Measurements from ENCODE around the gene POLR3C.

Gene POLR3C

DNA sequence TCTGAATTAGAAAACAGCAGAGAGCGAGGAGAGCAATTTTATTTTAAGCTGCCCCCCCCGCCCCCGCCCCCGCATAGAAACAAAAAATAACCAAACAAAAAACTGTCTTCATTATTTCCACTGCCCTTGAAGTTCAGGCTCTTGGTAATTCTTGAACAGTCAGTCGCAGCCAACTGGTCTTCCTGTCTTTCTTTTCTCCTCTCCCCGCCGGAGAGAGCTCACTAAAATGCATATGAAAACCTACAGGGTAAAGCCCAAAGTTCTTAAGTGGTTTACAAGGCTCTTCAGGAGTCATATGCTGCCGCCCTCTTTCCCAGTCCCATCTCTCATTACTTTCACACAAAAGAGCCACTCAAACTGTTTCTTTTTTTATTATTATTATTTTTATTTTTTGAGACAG is 62.8 kb downstream of the POLR3C start:
- no peak overlapping the region for H3K27ac ChIP-seq (ENCODE audit: poor library complexity, severe bottlenecking)
- no peak for ATAC-seq (ENCODE audit: low read depth)
- no peaks in the 10 kb centered on the region for H3K36me3 ChIP-seq (ENCODE audit: low read depth)
- H3K4me3 ChIP-seq (ENCODE audit: severe bottlenecking) = no peak overlapping the region
- no peak for DNase-seq (ENCODE audit: low spot score)
- no peaks in the 10 kb centered on the region for H3K9me3 ChIP-seq (ENCODE audit: severe bottlenecking)
- no peaks in the 10 kb centered on the region for H3K27me3 ChIP-seq (ENCODE audit: insufficient read depth, poor library complexity, severe bottlenecking)
- TF ChIP-seq CTCF (IDR thresholded peaks at IDR 0.05; ENCODE audit: poor library complexity, severe bottlenecking) = no peak
- peaks cover 15% of the 10 kb centered on the region for H3K4me1 ChIP-seq (ENCODE audit: insufficient read depth, poor library complexity, severe bottlenecking)

DNA sequence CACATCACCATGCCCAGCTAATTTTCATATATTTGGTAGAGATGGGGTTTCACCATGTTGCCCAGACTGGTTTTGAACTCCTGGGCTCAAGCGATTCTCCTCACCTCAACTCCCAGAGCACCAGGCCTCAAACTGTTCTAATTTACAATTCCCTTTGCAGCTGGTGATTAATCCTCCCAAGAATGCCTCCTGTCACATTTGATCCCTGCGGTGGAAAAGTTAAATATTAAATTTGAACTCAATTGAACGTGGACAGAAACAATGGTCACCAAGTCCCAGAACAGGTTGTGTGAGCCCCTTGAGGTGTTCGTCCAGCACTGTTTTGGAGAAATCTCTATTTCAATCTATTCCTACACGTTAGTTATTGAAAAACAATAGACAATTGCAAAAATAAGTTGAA is 63.6 kb downstream of the POLR3C start:
- DNase-seq (ENCODE audit: low spot score) (no peak), ATAC-seq (ENCODE audit: low read depth) (no peak)
- Histone ChIP-seq H3K27me3 (ENCODE audit: insufficient read depth, poor library complexity, severe bottlenecking) (no peaks in the 10 kb centered on the region), H3K9me3 (ENCODE audit: severe bottlenecking) (no peaks in the 10 kb centered on the region), H3K27ac (ENCODE audit: poor library complexity, severe bottlenecking) (no peak overlapping the region), H3K4me3 (ENCODE audit: severe bottlenecking) (no peak overlapping the region), H3K36me3 (ENCODE audit: low read depth) (no peaks in the 10 kb centered on the region), H3K4me1 (ENCODE audit: insufficient read depth, poor library complexity, severe bottlenecking) (peaks cover 20% of the 10 kb centered on the region)
- no peak for TF ChIP-seq CTCF (IDR thresholded peaks at IDR 0.05; ENCODE audit: poor library complexity, severe bottlenecking)

GRCh38 chr1:145889722-145890121 is 65.7 kb downstream of the POLR3C start:
- no peak for TF ChIP-seq CTCF (IDR thresholded peaks at IDR 0.05; ENCODE audit: poor library complexity, severe bottlenecking)
- no peak overlapping the region for H3K4me3 ChIP-seq (ENCODE audit: severe bottlenecking)
- H3K4me1 ChIP-seq (ENCODE audit: insufficient read depth, poor library complexity, severe bottlenecking) = peaks cover 26% of the 10 kb centered on the region
- H3K27ac ChIP-seq (ENCODE audit: poor library complexity, severe bottlenecking) = peak overlapping the region; percentile 97
- no peak for DNase-seq (ENCODE audit: low spot score)
- no peaks in the 10 kb centered on the region for H3K9me3 ChIP-seq (ENCODE audit: severe bottlenecking)
- no peaks in the 10 kb centered on the region for H3K27me3 ChIP-seq (ENCODE audit: insufficient read depth, poor library complexity, severe bottlenecking)
- no peak for ATAC-seq (ENCODE audit: low read depth)
- no peaks in the 10 kb centered on the region for H3K36me3 ChIP-seq (ENCODE audit: low read depth)

GRCh38 chr1:145891143-145891542 is 67.1 kb downstream of the POLR3C start:
- Histone ChIP-seq H3K27ac (ENCODE audit: poor library complexity, severe bottlenecking) (peak overlapping the region; percentile 97), H3K27me3 (ENCODE audit: insufficient read depth, poor library complexity, severe bottlenecking) (no peaks in the 10 kb centered on the region), H3K4me1 (ENCODE audit: insufficient read depth, poor library complexity, severe bottlenecking) (peaks cover 26% of the 10 kb centered on the region), H3K36me3 (ENCODE audit: low read depth) (no peaks in the 10 kb centered on the region), H3K9me3 (ENCODE audit: severe bottlenecking) (no peaks in the 10 kb centered on the region), H3K4me3 (ENCODE audit: severe bottlenecking) (no peak overlapping the region)
- DNase-seq (ENCODE audit: low spot score) = no peak
- peak; percentile 22; the same call in 2 of the 3 replicates for ATAC-seq (ENCODE audit: low read depth)
- TF ChIP-seq CTCF (IDR thresholded peaks at IDR 0.05; ENCODE audit: poor library complexity, severe bottlenecking) = no peak

DNA sequence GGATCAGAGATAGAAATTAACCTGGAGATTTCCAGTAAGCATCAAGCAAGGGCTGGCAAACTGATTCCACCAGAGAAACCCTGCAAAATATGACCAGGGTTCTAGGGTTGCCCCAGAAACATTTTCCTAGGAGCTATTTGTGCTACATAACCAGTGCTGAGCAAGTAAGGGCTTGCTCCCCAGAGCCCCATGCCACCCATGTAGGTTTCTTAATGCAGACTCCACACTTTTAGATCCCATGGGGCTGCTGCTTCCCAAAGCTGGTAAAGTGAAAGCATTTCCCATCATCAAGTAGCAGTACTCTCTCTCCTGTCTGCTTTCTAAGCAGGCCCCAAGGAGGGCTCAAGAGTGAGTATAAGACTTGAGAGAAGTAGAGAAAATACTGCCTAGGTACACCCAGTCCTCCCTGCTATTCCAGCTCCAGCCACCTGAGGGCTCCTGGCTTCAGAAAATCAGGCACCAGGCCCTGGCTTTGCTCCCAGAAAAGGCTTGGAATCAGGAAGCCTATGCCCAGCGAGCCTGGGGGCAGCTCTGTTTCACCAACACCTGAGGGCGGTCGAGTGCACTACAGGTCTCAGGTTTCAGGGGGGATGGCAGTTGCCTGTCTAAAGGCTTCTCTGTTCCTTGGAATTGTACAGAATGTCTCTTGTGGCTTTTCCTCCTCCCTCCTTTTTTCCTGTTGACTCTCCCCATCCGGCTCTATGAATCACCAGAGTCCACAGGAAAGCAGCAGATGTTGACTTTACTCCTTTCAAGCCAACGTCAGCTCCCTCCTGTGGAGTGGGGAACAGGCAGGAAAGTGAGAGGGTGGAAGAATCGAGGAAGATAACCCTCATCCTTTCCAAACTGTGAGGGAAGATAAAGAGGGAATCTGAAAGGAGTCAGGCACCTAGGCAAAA is 67.8 kb downstream of the POLR3C start:
- peak; percentile 99 for TF ChIP-seq CTCF (IDR thresholded peaks at IDR 0.05; ENCODE audit: poor library complexity, severe bottlenecking)
- no peaks in the 10 kb centered on the region for H3K27me3 ChIP-seq (ENCODE audit: insufficient read depth, poor library complexity, severe bottlenecking)
- DNase-seq (ENCODE audit: low spot score) = peak; percentile 98
- ATAC-seq (ENCODE audit: low read depth) = peak; percentile 97
- H3K27ac ChIP-seq (ENCODE audit: poor library complexity, severe bottlenecking) = peak overlapping the region; percentile 97
- no peaks in the 10 kb centered on the region for H3K36me3 ChIP-seq (ENCODE audit: low read depth)
- H3K4me1 ChIP-seq (ENCODE audit: insufficient read depth, poor library complexity, severe bottlenecking) = peaks cover 26% of the 10 kb centered on the region
- H3K9me3 ChIP-seq (ENCODE audit: severe bottlenecking) = no peaks in the 10 kb centered on the region
- no peak overlapping the region for H3K4me3 ChIP-seq (ENCODE audit: severe bottlenecking)
